Type B pancreatic cell (in vitro differentiated cells): ENCODE measurements around the gene IFI44. TPM values are rescaled to one million over a fixed set of nuclear protein-coding genes. Genes with fewer than 3 reads are reported as not detected.

Experiments
- DNase-seq: peaks from one replicate; pipeline ENCODE4 v3.0.0; 2021; ENCODE audit warnings: mixed read lengths; ENCODE audit not compliant: unreplicated experiment; ENCODE audit errors: extremely low spot score
- H3K27ac Mint-ChIP-seq: 2 replicates; pipeline ENCODE4 v1.8.0; 2021; ENCODE audit warnings: mild to moderate bottlenecking, mixed read lengths
- H3K27me3 Mint-ChIP-seq: 2 replicates; pipeline ENCODE4 v1.8.0; 2021; ENCODE audit warnings: mixed read lengths
- H3K36me3 Mint-ChIP-seq: 2 replicates; pipeline ENCODE4 v1.8.0; 2021; ENCODE audit warnings: mixed read lengths
- H3K4me1 Mint-ChIP-seq: one replicate; pipeline ENCODE4 v1.8.0; 2021; ENCODE audit warnings: mixed read lengths; ENCODE audit not compliant: unreplicated experiment
- H3K4me3 Mint-ChIP-seq: 2 replicates; pipeline ENCODE4 v1.8.0; 2021; ENCODE audit warnings: mild to moderate bottlenecking, mixed read lengths
- H3K9me3 Mint-ChIP-seq: 2 replicates; pipeline ENCODE4 v1.8.0; 2021; ENCODE audit warnings: mixed read lengths
- total RNA-seq: library from RNA; stranded (reverse); gene quantifications from 2 replicates; pipeline ENCODE4 v1.2.1, GENCODE V29; 2021; ENCODE audit warnings: low replicate concordance
- TF ChIP-seq, protein P1 (sequence below): fragments of 200-600 bp; sonication (generic); conservative IDR thresholded peaks from 2 replicates; pipeline ENCODE4 v1.5.0; 2021; ENCODE audit warnings: antibody characterized with exemption, mild to moderate bottlenecking

IFI44 gene
- total RNA-seq, 1 donor from 2014 or later, result 4.8 TPM

DNA sequence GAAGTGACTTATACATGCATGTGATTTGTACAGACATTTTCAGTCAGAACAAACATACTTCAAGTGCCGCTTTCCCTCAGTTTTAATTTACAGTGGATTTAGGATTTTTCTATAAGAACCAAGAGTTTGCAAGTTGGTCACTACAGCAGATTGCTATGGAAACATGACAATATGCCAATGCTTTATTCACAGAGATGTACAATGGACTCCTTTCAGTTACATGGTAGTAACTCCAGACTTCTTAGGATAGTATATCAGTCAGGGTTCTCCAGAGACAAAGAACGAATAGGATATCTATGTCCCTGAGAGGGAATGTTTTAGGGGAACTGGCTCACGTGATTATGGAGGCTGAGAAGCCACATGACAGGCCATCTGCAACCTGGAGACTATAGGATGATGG lies 27.4 kb downstream of the IFI44 start:
- no peak overlapping the region for H3K4me3 Mint-ChIP-seq
- no peak overlapping the region for H3K27ac Mint-ChIP-seq
- TF ChIP-seq, protein P1, sequence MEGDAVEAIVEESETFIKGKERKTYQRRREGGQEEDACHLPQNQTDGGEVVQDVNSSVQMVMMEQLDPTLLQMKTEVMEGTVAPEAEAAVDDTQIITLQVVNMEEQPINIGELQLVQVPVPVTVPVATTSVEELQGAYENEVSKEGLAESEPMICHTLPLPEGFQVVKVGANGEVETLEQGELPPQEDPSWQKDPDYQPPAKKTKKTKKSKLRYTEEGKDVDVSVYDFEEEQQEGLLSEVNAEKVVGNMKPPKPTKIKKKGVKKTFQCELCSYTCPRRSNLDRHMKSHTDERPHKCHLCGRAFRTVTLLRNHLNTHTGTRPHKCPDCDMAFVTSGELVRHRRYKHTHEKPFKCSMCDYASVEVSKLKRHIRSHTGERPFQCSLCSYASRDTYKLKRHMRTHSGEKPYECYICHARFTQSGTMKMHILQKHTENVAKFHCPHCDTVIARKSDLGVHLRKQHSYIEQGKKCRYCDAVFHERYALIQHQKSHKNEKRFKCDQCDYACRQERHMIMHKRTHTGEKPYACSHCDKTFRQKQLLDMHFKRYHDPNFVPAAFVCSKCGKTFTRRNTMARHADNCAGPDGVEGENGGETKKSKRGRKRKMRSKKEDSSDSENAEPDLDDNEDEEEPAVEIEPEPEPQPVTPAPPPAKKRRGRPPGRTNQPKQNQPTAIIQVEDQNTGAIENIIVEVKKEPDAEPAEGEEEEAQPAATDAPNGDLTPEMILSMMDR, result no peak
- no peaks in the 10 kb centered on the region for H3K4me1 Mint-ChIP-seq
- H3K27me3 Mint-ChIP-seq, result peaks cover 6% of the 10 kb centered on the region
- no peak for DNase-seq
- H3K36me3 Mint-ChIP-seq, result no peaks in the 10 kb centered on the region
- no peaks in the 10 kb centered on the region for H3K9me3 Mint-ChIP-seq

DNA sequence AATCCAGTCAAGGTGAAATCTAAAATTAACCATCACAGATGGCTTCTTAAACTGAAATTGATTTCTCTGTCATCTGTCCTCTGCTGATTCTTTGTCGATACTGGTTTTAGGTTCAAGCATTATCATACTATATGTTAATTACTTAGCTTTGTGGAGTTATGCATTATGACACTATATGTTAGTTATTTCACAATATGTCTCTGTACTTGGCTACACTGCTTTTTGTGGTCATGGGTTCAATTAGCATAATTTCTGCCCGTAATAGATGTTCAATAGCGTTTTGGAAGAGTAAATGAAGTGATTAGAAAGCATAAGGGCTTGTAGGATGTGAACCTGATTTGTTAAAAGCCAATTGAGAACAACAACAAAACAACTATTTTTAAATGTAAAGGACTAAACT lies 28.2 kb downstream of the IFI44 start:
- H3K4me3 Mint-ChIP-seq, result no peak overlapping the region
- no peak overlapping the region for H3K27ac Mint-ChIP-seq
- peaks cover 6% of the 10 kb centered on the region for H3K27me3 Mint-ChIP-seq
- no peaks in the 10 kb centered on the region for H3K4me1 Mint-ChIP-seq
- TF ChIP-seq, protein P1, result no peak
- no peaks in the 10 kb centered on the region for H3K9me3 Mint-ChIP-seq
- H3K36me3 Mint-ChIP-seq, result no peaks in the 10 kb centered on the region
- no peak for DNase-seq

DNA sequence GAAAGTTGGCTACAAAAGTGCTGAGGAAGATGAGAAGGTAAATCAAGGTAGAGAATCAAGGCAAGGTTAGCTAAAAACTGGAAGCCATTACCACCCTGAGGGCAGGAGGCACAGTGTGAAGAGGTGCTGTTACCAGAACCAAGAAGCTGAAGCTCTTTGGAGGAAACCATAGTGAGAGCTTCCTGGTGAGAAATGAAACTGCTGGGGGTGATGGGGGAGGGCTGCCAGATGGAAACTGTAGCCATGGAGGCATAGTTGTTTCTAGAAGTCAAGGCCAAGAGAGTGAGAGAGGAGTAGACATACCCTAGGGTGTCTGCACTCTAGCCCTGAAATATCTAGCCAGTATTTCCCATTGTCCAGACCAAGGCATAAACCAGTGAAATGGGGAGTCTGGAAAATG lies 28.7 kb downstream of the IFI44 start:
- Mint-ChIP-seq H3K27me3 (peaks cover 6% of the 10 kb centered on the region), H3K9me3 (no peaks in the 10 kb centered on the region), H3K36me3 (no peaks in the 10 kb centered on the region), H3K27ac (no peak overlapping the region), H3K4me1 (no peaks in the 10 kb centered on the region), H3K4me3 (no peak overlapping the region)
- TF ChIP-seq, protein P1, result no peak
- DNase-seq, result no peak

DNA sequence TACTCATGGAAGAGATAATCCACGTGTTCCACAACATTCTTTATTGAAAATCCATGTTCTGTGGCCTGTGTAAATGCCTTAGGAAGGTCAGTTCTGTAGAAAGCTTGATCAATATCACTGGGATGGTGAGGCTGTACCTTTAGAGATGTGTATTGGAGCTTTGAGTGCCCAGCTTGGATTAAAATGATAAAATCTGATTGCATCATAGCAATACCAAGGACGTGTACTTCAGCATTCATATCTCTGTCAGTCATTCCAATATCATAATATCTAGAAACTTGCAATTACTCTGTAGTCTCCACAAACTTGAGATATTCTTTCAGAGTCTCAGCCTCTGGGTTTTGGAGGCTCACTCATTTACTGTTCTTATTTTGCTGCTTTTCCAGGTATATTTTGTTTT lies 31.6 kb downstream of the IFI44 start:
- H3K4me3 Mint-ChIP-seq, result no peak overlapping the region
- no peak overlapping the region for H3K27ac Mint-ChIP-seq
- TF ChIP-seq, protein P1, result no peak
- H3K36me3 Mint-ChIP-seq, result no peaks in the 10 kb centered on the region
- no peaks in the 10 kb centered on the region for H3K9me3 Mint-ChIP-seq
- no peak for DNase-seq
- H3K27me3 Mint-ChIP-seq, result peaks cover 6% of the 10 kb centered on the region
- H3K4me1 Mint-ChIP-seq, result no peaks in the 10 kb centered on the region

DNA sequence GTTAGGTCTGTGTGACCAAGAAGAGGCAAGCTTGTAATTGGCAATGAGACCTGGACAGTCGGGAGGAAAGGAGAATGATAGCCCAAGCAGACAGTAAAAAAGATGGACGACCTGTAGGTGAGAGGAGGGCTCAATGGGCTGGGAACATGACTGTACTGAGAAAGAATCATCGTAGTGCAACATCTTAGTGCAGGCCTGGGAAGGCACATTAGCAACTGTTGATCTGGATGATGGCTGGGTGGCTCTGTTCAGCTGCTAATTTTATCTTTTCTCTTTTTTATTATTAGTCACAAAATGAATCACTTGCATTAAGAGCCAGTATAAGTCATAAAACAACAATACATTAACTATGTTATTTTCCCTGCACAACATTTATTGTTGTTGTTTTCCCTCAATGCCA lies 32.9 kb downstream of the IFI44 start:
- H3K9me3 Mint-ChIP-seq, result no peaks in the 10 kb centered on the region
- peaks cover 6% of the 10 kb centered on the region for H3K27me3 Mint-ChIP-seq
- no peak overlapping the region for H3K27ac Mint-ChIP-seq
- H3K4me3 Mint-ChIP-seq, result no peak overlapping the region
- TF ChIP-seq, protein P1, result no peak
- no peak for DNase-seq
- no peaks in the 10 kb centered on the region for H3K4me1 Mint-ChIP-seq
- H3K36me3 Mint-ChIP-seq, result no peaks in the 10 kb centered on the region

DNA sequence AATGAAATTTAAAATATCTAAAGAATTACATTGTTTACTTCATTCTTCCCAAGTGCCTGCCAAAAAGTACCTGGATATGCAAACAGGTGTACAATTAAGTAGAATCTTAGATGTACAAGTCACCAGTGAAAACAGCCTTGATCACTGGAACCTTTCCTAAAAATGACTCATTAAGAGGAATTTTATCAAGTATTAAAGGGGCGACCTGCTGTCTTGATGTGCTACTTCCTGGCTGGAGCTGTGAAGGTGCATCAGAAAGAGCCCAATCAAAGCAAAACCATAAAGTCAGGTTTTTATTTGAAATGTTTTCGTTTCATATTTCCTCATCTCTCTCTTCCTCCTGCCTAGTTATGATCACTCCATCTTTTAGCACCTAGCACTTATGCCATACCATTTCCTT lies 33.4 kb downstream of the IFI44 start:
- H3K4me3 Mint-ChIP-seq, result no peak overlapping the region
- H3K27ac Mint-ChIP-seq, result no peak overlapping the region
- no peaks in the 10 kb centered on the region for H3K36me3 Mint-ChIP-seq
- peaks cover 6% of the 10 kb centered on the region for H3K27me3 Mint-ChIP-seq
- no peak for DNase-seq
- no peaks in the 10 kb centered on the region for H3K4me1 Mint-ChIP-seq
- TF ChIP-seq, protein P1, result no peak
- no peaks in the 10 kb centered on the region for H3K9me3 Mint-ChIP-seq
